SIG-M5 (cell line): ENCODE results near the gene MYOG.

Experiments
- DNase-seq: peaks from one replicate; lab custom pipeline; 2025; lab: John Stamatoyannopoulos, UW

The MYOG gene

DNA sequence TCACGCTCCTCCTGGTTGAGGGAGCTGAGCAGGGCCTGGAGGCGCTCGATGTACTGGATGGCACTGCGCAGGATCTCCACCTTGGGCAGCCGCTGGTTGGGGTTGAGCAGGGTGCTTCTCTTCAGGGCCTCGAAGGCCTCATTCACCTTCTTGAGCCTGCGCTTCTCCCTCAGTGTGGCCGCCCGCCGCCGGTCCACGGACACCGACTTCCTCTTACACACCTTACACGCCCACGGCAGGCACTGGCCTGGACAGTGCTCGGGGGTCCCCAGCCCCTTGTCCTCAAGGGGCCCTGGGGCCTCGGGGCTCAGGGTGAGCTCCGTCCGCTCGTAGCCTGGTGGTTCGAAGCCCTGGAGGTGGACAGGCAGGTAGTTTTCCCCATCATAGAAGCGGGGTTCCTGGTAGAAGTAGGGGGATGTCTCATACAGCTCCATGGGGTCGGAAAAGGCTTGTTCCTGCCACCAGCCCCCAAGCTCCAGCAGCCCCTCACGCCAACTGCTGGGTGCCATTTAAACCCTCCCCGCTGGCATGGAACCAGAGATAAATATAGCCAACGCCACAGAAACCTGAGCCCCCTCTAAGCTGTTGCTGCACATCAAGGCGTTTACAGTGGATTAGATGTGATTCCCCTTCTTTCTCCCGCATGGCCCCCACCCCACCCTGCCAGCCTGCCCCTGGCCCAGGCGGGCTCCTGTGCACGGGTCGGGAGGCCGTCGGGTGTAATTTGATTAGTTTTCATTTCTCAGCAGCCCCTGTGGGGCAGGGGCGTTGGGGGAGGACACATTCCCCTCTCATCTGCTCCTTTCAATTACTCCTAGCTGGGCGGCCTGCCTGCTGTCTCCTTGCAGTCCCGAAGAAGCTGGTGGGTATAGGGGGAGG is at the start of gene MYOG:
MYOG (minus strand) TSS at position 485 of the 879 bp plus-strand sequence; CDS start at position 434, 51 bp downstream.
- no peak for DNase-seq

DNA sequence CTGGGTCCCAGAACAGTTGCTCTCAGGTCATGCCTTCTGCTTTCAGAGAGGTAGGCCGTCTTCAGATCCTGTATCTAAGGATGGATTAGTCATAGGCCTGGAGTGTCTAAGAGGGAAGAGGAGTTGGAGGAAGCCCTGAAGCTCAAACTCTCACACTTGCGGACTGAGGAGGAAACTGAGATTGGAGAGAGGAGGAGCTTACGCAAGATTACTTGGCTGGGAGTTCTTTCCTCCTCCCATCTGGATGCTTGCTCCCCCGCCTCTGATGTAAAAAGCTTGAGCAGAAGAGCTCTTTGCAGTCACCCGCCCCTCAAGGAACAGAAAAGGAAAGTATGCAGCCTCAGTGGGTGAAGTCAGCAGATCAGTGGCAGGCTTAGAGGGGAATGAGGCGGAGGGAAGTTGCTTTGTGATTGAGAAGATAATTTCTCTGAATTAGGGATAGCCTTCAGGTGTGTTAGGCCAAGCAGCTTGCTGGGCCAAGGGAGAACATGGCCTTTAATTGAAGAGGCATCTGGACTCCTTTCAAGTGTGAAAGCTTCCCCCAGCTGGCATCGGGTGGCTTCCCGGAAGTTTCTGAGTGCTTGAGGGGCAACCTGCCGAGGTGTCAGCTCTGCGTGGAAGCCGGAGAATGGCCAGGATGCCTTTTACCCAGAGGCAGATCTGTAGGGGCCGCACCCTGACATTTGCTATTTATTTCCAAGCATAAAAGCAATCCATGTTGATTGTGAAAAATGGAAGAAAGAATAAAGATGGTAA is 48.3 kb upstream of the MYOG start:
- no peak for DNase-seq

DNA sequence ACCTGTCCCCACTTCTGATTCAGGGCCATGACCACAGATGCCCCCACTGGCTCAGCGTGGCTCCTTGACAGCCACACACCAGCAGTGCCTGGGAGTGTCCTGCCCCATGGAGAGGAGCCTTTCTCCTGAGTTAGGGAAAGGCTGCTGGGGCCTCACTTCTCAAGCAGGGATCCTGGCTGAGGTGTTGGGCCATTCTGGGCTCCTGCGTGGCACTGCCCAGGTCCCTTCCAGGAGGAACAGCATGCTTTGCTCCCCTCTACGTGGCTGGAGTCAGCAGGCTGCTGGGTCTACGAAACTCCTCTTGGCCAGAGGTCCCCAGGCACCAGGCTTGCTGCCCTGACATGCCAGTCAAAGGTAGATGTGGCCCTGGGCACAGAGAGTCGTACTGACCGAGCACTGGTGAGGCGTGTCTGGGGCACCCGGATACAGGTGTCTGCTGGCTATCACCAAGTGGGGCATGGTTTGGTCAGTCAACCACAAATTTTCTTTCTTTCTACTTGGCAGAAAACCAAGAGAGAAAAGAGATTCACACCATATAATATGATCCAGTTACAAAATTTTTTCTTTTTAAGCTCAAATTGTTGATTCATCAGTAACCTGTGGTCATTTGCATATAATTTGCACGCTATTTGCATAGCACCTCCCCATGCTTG is 45.9 kb upstream of the MYOG start:
- DNase-seq = no peak

DNA sequence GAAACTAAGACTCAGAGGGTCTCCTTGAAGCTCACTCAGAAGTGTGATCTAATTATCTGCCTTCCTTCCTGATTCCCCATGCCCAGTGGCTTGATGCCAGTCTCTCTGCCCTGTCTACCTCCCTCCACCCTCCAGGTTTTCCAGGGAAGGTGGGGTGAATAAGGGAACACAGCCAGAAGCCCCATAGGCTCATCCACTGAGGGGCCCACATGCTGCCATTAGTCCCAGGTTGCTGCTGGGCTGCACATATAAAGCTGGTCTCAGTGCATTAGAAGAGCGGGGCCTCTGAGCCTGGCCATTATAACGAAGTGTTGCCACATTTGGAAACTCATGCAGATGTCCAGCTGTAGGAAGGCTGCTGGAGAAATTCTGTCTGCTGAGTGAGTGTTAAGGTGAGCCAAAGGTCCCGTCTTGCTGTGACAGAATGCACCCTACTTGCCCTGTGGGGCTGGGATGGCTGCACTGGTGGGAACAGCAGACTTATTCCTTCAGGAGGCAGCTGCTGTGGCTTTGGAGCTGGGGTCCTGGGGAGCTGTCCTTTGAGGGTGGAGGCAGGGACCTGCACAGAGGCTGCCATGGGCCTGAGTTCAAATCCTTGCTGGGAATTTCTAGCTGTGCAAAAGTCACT is 44.7 kb upstream of the MYOG start:
- DNase-seq = no peak

DNA sequence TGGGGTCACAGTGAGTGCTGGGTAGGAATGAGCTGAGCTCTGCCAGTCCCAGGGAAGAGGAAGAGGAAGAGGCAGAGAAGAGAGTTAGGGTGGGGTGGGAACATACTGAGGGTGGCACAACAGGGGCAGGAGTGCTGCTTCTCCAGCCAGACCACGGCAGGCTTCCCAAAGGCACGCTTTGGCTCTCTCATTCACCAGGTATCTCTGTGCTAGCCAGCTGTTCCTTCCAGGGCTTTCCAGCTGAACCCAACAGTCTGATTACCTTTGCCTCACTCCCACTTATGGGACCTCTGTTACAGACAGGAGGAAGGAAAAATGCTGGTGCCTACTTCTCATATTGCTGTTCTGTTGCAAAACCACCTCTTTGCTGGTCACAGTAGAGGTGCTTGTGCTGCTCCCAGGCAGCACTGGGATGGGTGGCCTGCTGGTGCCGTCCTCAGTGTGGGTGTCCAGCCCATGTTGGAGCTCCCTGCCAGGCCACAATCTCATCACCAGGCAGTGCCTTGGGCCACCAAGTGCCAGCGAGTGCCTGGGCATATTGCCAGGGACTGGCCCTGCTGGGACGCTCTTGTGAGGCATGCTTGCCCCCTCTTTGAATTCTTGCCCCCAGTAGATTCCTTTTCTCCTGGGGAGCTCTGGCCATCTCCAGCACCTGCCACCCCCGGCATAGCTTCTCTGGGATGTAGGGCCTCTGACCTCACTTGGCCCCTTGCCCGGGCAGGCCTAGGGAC is 43.9 kb upstream of the MYOG start:
- no peak for DNase-seq

DNA sequence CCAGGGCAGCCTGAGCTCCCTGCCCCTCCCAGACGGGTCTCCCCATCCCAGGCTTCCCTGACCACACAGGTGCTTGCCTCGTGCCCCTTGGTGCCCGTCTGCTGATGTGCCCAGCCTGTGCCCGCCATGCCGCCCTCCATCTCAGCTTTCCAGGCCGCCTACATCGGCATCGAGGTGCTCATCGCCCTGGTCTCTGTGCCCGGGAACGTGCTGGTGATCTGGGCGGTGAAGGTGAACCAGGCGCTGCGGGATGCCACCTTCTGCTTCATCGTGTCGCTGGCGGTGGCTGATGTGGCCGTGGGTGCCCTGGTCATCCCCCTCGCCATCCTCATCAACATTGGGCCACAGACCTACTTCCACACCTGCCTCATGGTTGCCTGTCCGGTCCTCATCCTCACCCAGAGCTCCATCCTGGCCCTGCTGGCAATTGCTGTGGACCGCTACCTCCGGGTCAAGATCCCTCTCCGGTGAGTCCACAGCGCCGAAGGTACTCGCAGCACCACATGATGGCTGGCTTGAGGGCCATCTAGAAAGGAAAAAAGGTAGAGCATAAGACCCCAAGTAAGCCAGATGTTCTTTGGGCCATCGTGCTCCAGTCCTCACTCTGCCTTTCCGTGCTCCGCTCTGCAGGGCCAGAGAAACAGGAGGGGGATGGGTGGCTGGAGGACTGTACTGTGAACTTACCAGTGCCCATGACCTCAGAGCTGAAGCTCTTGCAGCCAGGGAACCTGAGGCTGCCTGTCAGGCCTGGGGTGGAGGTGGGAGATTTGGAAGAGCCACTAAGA is 43.1 kb upstream of the MYOG start:
- no peak for DNase-seq

DNA sequence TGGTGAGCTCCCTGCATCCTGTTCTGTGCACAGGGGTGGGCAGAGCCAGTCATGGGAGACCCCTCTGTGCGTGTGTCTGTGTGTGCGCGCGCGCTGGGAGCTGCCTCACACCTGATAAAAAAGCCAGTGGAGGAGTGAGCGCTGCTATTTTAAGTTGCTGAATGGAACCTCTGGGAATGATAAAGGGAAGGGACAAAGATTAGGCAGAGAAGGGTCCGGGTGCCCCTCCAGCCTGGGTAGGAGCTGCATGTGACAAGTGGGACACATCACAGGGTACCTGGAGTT is 42.6 kb upstream of the MYOG start:
- no peak for DNase-seq

DNA sequence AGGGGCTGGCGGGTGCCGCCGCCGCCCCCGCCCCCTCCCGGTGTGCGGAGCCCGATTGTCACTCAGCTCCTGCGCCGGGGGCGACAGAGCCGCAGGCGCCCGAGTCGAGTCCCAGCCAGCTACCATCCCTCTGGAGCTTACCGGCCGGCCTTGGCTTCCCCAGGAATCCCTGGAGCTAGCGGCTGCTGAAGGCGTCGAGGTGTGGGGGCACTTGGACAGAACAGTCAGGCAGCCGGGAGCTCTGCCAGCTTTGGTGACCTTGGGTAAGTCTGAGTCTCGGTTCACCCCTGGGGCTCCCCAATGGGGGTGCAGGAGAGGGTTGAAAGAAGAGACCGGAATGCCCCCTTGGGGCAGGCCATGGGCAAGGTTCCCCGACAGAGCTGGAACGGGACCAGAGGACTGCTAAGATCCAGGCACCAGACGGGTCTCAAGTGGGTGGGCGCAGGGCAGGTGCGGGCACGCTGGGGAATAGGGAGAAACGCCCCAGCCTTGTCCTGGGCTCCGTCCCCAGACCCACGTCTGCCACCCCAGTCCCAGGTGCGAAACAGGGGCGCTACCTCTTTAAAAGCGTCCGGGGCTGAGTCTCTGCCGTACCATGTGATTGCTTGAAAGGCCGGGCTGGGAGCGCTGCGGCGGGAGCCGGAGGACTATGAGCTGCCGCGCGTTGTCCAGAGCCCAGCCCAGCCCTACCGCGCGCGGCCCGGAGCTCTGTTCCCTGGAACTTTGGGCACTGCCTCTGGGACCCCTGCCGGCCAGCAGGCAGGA is 42.0 kb upstream of the MYOG start, which contains the start of gene ADORA1:
ADORA1 (plus strand) TSS at position 61 of the 765 bp plus-strand sequence. CDS start 1,116 bp downstream, outside the sequence.
- DNase-seq = no peak

DNA sequence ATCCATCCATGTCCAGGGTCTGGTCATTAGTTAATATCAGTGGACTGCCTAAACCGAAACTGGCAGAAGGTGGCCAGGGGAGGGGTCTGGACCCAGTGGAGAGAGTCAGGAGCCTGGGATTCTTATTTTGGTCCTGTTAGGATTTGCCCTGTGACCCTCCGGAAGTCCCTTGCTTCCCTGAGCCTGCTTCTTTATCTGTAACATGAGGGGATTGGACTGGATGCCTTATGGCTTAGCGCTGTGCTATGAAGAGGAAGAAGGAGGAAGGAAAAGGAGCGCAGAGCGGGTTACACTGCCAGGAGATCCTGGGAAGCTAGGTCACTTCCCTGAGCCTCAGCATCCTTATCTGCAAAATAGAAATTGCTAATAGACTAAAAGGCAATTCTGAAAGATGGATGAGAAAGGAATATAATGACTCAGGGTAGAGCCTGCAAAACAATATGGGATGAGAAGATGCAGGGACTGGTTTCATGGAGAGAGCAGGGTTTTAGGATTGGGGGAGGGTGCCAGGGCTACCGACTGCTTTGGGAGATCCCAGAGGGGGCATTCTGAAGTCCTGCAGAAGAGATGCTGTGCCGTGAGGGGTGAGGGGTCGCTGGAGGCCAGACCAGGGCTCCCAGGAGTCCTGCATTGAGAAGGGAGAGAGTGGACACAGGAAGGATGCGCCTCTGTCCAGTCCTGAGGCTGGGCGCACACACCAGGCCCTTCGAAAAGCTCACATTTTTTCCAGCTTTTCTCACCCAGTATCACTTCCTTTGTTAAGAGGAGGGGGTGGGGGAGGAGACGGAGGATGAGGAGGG is 41.3 kb upstream of the MYOG start:
- DNase-seq = no peak

DNA sequence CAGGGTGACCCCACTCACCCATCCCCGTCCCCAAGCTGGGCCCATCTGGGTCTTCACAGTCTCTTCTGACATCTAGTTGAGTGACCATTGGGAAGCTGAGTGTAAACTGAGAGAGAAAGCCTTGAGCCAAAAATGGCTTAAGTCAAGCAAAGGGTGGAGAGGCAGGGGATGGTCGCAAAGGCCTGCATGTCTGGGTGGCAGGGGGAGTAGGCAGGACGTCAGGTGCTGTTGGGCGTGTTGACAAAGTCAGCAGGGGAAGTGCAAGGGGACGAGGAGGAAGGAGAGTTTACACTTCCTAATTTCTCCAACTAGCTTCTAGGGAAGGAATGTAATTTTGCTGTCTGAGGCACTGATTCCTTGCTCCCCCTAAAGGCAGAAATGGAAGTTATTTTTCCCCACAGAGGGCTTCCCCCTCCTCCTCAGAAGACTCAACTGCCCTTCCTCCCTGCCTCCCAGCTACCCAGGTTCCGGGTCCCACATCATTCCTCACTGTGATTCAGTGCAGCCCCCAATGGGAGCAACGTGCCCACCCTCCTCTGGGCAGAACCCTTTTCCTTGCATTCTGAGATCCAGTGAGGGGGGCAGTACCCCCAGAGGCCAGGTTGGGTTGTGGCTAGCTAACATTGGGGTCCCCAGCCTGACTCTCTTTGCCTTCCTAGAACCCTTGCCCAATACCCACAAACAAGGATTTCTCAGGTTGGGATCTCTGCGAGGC is 40.5 kb upstream of the MYOG start:
- DNase-seq = no peak

DNA sequence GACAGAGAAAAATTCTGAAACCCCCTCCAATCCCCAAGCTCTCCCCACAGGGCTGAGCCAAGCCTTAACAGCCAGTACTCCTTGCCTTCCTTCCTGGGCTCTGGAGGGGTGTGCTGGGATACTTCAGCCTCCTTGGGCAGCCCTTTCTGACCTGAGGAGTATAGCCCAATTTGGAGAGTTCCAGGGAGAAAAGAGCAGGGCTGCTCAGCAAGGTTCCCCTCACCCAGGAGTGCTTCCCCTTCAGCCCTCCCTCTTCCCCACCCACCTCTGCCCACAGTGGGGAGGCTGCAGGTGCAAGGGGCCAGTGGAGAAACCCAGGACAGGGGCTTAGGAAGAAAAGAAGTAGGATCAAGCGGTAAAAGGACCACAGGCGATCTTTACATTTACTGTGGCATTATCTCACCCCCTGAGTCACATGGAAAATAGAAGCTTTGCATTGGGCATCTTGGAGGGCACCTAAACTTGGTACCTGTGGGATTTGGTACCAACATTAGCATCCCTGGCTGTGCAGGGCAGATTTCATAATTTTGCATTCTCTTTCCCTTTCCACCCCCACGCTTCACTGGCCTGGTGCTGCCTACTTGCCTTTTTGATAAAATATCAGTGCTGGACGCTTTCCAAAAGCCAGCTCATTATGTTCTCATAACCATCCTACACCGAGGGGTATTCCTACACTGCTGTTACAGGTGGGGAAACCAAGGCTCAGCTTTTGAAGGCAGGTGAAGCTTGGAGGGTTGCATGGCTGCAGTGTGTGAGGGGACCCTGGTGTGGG is 38.9 kb upstream of the MYOG start:
- DNase-seq = no peak

DNA sequence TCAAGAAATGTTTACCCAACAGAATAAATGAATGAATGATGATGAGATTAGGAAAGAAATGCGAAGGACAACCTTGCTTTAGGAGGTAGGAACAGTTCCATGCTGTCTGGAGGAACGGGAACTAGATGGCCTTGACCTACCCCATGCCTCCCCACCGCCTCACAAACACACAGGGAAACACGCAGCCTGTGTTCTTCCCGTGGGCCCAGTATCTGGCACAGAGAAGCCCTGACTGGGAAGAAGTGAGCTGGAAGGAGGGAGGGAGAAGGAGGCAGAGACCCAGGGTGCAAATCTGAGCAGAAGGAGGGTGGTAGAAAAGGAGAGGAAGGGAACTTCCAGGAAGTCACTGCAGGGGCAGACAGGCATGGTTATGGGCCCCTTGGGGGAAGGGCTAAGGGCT is 38.2 kb upstream of the MYOG start:
- DNase-seq = no peak

DNA sequence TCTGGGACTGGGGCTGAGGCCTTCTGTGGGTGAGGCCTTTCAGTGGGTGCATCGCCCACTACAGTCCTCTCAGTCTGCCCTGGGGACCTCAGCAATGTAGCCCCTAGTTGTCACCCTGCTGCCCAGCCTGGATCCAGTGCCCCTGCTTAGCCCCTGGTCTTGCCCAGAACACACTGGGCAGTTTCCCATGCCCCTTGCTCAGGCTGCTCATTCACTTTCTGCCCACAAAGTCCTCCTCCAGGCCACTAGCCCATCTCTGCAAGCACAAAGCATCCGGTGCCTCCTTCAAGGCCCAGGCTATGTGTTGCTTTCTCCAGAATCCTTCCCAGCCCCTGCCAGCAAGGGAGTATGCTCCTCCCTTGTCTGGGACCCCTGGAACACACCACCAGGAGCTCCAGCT is 36.3 kb upstream of the MYOG start:
- no peak for DNase-seq

DNA sequence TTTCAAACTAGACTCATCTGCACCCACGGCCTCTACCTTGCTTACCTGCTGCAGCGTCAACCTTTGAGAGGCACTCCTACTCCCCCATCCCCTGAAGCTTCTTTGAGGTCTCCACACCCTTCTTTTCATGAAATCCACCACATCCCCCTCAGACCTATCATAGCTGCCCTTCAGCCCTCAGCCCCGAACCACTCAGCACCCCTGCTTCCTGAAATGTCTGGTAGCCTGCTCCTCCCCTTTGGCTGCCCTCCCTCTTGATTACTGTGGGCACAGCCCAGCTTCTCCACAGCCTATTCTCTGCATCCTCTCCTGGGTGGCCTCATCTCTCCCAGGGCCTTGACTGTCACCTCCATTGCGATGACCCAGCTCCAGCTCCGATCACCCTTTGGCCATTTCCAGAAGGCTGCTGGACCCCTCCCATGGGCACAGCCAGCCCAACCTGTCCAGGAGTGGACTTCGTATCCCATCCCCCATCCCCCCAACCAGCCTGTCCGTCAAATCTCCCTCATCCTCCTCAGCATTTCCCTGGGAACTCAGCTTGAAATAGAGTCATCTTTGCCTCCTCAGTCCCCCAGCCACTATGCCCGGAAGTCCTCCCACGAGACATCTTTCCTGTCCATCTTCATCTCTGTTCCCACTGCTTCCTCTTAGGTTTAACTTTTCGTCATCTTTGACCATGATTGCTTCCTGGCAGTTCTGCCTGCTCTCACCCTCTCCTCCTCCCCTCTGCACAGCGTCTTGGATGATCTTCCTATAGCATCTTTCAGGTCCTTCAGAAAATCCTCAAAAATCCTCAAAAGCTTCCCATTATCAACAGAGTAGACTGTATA is 35.6 kb upstream of the MYOG start:
- DNase-seq = no peak

DNA sequence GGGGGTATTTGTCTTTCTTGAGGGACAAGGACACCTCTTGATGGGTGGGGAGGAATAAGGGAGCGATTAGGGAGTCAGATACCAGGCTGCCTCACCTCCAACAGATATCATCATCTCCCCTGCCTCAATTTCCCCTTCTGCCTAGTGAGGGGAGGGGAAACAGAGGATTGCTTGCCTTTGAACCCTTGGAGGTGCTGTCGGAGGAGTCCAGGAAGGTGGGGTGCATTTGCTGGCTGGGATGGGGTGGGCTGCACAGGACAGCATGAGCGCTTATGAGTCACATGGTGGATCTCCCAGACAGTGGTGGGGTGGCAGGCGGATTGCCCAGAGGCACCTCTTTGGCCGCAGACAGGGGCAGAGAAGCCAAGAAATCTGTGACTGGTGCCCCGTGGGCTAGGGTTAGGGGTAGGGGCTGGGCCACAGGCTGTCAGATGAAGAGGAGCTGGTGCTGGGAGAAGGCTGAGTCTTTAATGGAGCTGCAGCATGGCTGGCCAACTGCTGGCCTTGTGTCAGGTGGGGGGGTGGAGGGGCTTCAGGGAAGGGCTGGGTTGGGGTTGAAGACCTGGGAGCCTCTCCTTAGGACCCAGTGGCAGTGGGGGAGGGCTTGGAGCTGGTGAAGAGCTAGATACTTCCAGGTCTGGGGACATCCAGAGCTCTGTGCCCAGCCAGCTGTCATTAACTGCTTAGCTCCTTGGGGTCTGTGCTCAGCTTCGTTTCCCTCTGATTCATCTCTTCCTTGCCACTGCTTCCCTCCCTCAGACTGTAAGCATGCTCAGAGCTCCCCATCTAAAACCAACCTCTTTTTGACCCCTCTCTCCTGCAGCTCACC is 34.7 kb upstream of the MYOG start:
- no peak for DNase-seq
